Activated effector memory CD4-positive, alpha-beta T cell treated with Interleukin-2 at 50 U/mL for 16 hours (primary cell): Measurements from ENCODE around the gene SLC35E1.
"Not testable (repeated sequence)": the region's sequence is repeated elsewhere in the genome, so short reads cannot be mapped to it uniquely, and the experiment has no call there.

Experiments used
- DNase-seq: peaks from one replicate; pipeline ENCODE4 v3.0.0-alpha.2; 2020

The SLC35E1 gene

DNA sequence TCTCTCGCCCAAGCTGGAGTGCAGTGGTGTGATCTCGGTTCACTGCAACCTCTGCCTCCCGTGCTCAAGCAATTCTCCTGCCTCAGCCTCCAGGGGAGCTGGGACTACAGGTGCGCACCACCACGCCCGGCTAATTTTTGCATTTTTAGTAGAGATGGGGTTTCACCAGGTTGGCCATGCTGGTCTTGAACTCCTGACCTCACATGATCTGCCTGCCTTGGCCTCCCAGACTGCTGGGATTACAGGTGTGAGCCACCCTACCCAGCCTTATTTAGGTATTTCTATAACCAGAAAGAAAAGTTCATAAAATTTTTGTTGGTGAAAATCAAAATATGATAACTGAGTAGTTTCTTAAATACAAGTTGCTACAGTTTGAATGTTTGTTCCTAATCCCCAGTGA lies 28.5 kb downstream of the SLC35E1 start:
- not testable (repeated sequence) for DNase-seq

DNA sequence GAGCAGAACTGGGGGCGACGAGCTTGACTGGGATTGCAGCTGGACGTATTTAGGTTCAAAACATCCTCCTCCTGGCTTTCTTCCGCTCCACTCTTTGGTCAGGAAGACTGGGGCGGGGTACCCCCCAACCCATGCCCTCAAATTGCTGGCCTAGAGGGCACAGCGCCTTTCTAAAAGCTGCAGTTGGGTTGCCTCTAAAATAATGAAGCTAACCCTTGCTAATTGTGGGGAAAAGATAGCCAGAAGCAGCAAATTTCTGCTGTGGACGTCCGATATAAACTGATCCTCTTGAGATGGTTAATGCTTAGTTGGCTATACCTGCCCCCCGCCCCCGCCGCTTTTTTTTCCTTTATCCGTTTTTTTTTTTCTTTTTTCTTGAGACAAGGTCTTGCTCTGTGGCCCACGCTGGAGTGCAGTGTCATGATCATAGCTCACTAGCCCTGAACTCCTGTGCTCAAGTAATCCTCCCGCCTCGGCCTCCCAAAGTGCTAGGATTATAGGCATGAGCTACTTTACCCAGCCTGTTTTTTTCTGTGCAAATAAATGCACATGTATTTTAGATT lies 29.2 kb downstream of the SLC35E1 start:
- DNase-seq, result no peak

DNA sequence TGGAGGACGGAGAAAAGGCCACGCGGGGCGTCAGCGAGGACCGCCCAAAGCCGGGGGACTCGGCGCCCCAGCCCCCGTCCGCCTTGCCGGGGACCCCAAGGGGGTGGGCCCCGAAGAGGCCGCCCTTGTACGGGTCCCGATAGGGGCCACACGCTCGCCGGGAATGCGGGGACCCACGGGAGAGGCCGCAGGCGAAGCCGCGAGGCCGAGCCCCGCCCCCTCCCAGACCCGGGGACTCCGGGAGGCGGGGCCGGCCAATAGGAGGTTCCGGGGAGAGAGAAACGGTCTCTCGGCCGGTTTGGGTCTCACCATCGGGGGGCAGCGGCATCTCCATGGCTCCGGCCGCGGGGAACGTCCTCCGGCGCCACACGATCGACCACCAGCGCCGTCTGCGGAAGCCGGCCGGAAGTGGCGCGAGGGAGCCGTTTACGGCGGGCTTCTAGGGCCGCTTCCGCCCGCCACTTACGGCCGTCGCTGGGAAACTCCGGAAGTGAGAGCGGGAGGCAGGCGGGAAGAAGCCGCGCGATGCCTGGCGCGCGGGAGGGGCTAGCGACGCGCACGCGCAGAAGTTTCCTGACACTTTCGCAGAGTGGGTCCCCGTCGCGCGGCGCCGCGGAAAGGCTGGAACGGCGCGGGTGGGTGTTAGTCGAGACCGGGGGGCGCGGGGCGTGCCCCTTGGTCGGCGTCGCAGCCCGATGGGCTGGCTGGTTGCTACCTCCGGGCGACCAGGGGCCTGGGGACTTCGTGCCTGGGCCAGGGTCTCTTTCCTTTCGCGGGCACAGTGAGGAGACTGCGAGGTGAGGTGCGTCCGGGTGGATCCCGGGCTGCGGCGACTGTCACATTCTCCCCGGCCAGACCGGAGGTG lies 29.9 kb downstream of the SLC35E1 start, which contains the start of gene CHERP:
Gene CHERP, minus strand, starts transcription at position 393 of the 865 bp plus-strand sequence. Its CDS starts 59 bp downstream, at position 334.
- peak; percentile 92 for DNase-seq

DNA sequence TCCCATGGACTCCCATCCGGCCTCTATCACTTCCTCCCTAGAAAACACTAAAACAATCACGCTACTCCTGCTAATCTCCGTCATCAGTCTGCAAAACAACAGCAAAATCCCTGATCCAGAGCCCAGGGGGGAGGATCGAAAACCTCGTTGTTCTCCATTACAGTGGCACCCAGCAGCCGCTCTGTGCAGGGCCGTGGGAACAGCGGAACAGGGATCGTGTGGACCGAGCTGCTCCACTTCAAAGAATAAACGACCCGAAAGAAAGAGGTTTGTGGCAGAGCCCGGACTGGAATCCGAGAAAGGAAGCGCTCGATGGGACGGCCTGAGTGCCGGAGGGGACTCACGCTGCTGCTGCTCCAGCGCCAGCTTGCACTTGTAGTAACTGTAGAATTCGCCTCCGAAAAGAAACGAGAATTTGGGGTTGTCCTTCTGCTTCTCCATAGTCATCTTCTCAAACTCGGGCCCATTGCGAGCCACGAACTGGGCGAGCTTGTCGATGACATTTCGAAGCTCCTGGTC lies 30.6 kb downstream of the SLC35E1 start:
- no peak for DNase-seq

DNA sequence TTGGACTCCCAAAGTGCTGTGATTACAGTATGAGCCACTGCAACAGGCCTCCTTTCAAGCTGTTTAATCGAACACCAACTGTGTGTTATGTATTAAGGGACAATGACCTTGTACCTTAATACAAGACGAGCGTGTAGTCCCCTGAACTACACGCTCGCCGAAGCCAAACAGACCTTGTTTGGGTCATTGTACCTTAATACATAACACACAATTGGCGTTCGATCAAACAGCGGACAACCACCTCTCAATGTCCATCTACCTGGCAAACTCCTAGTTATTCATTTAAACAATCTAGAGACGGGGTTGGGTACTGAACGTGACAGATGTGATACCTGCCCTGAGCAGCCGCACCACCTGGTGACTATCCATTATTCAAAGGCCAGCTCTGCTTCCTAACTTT lies 31.3 kb downstream of the SLC35E1 start:
- no peak for DNase-seq

DNA sequence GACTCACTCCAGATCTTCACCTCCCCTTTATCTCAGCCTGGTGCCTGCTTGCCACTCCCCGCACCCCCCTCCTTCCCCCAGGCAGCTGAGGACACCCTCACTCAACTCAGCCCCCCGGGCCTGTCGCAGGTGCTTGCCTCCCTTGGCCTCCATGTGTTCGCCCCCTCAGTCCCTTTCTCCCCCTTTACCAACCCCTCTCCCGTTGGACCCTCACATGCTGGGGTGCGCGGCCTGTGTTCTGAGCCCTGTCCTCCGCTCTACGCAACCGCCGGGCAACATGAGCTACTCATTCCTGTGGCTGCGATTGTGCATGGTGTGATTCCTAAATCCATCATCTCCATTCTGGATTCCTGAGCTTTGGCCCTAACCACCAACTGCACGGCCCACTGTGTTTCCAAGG lies 35.1 kb downstream of the SLC35E1 start:
- no peak for DNase-seq

DNA sequence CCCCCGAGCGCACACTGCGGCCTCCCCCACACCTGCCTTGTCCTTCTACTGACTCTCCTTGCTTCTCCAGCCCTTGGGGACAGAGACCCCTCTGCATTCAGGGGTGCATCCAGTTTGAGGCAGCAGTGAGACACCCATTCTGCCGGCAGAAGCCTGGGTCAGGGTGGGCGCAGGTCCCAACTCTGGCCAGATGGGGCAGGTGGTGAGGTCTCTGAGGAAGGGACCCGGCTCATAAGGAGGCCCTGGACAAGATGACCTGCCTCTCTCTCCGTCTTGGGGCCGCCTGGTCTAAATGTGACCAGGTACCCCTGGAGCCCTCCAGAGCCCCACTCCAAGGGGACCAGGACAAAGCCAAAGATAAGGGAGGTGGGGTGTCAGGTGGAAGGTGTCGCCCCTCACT lies 36.1 kb downstream of the SLC35E1 start:
- no peak for DNase-seq

DNA sequence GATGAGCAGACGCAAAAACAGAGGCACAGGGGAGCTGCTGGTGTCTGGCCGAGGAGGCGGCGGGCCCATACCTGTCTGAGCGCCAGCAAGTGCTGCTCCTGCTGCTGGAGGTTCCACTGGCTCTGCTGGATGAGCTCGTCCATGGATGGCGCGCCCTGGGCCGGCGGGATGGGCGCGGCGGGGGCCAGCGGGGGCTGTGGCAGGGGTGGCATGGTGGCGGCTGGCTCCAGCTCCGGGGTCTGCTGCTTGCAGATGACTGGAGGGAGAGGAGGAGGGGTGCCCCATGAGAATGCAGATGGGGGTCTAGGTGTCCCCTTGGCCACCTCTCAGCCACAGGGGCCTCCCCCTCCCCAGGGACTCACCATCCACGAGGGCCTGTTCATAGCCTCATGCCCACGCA lies 36.8 kb downstream of the SLC35E1 start:
- DNase-seq, result no peak

DNA sequence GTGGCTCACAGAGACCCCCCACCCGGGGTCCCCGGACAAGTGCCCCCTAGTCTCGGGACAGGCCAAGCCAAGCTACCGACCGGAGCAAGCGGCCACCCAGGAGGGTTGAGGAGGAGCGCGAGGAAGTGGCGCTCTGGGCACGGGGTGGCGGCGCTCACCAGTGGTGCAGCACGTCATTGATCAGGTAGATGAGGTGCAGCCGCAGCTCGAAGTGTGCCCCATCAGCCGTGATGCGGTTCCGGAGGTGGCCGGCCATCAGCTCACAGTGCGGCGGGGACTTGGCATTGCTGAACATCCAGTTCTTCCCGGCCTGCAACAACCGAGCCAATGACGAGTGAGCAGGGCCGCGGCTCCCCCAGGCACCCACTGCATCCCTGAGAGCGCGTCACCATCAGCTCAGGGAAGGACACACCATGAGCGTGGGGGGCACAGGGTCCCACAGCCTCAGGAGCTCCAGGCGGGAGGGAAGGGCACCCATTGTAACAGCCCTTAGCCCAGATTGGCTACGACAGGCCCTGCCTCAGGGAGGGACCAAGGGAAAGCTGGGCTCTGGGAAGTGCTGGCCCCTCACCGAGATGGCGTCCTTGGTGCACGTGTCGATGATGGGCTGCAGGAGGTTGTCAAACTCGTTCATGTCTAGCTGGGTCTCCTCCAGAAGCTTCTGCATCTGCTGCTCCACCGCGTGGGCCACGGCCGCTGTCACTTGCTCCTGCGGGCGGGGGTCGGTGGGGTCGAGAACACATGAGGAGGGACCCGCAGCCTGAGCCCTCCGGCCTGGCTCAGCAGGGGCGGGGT lies 39.6 kb downstream of the SLC35E1 start:
- DNase-seq, result no peak

DNA sequence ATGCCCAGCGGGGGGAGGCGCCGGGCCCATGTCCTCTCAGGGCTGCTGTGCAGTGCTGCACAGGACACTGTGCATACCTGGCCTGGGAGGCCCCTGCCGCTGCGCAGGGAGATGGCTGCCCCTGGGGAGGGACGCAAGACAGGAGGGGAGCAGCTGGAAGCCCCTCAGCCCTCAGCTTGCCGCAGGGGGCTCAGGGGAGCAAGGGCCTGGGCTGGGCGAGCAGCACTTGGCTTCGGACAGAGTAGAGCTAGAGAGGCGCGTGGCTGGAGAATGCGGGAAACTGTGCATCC lies 40.9 kb downstream of the SLC35E1 start:
- no peak for DNase-seq

DNA sequence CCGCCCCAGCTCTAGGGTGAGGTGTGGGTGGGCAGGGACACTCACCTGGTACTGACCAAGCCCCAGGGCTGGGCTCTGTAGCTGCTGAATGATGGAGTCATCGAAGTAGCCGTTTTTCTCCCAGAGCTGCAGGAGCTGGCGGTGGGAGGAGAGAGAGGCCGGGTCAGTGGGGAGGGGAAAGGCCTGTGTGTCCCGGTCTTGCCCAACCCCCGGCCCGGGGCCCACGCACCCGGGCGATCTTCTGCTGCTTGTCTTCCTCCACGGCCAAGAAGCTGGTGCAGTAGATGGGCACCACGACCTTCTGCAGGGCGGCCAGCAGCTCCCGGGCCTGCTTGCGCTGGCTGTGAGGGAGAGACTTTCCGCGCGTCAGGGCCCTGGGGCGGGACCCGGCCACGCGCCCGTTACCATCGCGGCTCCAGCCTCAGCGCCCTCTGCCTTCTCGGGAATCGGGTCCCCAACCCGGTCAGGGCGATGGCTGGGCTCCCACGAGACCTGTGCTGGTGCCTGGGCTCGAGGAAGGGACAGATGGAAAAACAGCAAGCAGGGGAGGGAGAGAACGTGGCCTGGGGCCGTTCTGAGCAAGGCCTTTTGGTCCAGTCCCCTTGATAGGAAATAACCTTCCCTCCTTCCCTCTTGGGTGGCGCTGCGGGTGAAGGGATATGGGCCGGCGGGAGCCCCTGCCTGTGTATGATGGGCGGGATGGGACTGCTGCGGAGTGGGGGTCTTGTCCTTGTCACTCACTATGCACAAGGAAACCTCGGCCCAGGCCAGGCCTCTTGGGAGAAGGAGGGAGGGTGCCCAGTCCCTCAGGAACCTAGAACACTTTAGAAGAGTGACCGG lies 41.5 kb downstream of the SLC35E1 start:
- no peak for DNase-seq

DNA sequence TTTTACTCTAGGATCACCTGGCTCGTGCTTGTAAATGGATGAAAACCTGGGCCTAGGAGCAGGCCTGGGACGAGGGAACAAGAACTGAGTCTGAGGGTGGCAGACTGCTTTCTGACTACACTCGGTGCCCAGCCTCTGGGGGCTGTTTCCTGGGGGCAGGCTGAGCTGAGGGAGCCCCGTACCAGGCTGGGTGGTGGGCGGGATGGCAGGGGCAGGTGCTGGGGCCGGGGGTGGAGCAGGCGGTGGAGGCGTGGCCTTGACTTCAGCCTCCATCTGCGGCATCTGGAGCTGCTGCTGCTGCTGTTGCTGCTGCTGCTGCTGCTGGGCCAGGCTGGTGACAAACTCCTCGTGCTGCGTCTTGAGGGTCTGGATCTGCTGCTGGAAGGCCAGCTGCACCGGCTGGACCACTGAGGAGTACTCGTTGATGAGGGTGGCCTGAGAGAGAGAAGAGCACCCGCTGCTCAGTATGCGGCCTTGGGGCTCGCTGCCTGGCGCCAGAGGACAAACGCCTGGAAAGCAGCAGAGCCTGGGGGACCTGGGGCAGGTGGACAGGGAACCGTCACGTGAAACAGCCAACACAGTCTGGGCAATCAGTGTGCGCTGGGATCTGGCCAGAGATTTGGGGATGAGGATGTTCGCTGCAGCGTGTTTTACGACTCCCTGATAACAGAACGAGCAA lies 42.6 kb downstream of the SLC35E1 start:
- DNase-seq, result no peak

DNA sequence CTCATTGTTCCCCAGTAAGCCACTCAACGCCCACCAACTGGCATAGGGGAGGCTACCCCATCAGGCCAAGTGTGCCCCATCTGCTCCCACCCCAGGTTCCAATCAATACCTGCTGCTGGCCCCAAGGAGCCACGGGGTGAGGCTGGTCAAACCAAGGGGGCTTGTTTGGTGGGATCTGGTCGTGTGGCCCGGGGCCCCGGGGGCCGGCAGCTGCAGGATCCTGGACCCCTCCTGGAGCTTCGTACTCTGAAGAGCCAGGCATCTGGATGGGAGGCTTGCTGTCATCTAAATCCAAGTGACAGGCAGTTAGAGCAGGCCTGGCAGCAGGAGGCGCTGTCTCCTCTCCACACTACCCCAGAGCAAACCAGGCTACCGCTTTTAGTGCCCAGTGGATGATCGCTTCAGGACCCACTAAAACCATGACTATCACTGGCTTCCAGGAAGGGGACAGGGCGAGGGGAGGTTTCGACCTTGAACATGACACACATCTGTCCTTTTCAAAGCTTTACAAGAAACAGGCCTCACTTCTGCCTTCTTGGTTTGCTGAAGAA lies 44.2 kb downstream of the SLC35E1 start:
- DNase-seq, result peak; percentile 16

DNA sequence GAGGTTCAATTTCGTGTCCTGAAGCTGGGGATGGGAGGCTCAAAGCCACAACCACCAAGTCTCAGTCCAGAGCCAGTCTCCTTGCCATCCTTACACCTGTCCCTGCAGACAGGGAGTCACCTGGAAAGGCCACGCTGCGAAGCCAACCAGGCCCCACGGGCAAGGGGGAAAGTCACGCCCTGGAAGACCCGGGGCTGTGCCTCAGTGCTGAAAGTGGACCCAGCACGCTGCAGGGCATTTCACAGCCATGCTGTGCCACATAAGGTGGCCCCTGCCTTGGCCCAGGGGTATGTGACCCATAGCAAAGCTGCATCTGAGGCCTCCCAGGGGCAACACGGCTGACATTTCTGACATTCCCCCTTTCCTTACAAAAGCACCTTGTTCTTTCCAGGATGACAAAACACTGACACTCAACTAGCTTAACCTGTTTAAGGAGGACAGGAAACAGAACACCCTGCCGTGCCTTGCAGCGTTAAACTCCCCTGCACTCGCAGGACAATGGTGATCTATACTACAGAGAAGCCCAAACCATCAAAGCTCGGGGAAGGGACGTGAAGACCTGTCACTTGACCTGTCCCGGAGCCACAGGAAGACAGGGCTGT lies 44.8 kb downstream of the SLC35E1 start:
- DNase-seq, result no peak

DNA sequence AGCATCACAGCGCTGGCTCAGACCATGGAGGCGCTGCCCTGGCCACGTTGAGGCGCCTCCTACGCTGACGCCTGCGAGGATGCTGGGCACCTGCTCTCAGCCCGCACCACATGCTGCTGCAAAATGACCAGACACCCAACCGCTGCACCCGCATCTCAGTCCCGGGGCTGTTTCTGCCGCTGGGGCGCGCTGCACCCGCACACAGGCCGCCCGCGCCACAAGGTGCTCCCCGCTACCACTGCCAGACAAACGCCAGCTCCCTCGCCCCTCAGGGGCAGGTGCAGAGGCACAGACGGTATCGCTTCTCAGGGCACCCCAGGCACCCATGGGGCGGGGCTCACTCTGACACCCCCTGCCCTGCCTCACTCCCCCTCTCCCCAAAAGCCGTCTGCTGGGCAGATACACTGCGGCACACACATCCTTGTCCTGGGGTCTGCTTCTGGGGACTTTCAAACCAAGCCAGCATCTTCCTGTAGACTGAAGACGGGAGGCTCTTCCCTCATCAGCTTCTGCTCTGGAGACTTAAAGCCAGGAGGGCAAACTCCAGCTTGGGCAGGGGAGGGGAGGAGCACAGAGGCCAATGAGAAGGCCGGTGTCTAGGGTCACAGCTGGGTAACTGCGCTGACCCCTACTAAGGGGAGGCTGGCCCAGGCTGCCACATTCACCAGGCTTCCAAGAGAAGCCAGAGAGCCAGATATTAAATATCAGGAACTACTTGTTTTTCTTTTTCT lies 46.3 kb downstream of the SLC35E1 start:
- DNase-seq, result no peak

DNA sequence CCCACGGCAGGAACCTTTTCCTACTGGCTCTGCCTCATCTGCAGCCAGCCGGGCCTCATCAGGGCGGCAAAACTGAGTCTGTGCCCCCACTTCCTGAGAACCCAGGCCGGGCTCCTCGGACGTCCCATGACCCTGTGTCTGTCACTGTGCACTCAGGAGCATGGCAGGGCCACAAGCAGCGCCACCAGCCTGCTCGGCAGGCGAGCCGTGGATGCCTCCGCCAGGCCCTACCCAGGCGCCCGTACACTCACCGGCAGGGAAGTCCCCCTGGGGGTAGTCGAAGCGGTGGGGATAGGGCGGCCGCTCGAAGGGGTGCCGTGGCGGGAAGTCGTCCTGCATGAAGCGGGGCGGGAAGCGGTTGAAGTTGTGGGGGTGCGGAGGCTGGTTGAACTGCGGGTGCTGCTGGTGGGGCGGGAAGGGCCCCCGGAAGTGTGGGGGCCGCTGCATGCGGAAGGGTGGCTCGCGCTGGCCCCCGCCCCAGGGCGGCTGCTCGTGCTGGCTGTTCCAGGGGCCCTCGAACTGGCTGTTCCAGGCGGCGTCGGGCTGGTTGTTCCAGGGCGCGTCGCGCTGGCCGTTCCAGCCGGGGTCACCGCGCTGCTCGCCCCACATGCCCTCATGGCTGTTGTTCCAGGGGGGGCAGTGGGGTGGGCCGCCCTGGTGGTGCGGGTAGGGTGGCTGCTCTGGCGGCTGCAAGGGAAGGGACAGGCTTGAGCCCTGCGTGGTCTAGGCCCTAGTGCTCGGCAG lies 47.1 kb downstream of the SLC35E1 start:
- DNase-seq, result no peak

DNA sequence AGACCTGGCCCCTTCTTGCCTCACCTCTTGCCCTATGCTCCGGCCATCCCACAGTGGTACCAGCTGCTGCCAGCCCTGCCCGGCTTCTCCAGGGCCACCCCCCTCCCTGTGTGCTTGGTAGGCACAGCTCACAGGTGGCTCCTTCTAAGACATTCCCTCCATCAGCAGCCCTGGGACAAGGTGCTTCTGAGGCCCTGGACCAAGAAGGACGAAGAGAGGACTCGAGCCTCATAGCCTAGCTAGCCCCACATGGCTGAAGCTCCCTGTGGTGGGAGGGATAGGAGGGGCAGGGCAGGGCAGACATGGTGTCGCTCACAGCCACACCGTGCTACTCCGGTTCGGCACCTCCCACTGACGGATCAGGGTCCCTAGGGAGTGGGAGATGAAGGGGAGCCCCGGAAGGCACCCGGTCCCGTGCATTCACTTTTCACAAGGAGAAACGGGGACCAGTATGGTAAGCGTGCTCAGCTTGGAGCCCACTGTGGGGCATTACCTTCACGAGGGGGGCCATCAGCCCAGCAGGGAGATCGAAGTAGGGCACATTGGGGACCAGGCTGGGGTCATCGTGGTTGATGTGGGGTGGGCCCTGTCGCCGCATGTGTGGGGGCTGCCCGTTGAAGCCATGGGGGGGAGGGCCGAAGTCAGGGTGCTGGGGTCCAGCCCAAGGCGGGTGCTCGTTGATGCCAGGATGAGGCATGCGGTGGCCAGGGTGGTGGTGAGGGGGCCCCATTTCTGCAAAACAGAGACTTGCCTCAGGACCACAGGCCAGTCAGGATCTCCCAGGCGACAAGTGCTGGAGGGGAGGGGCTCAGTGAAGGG lies 49.4 kb downstream of the SLC35E1 start:
- no peak for DNase-seq

DNA sequence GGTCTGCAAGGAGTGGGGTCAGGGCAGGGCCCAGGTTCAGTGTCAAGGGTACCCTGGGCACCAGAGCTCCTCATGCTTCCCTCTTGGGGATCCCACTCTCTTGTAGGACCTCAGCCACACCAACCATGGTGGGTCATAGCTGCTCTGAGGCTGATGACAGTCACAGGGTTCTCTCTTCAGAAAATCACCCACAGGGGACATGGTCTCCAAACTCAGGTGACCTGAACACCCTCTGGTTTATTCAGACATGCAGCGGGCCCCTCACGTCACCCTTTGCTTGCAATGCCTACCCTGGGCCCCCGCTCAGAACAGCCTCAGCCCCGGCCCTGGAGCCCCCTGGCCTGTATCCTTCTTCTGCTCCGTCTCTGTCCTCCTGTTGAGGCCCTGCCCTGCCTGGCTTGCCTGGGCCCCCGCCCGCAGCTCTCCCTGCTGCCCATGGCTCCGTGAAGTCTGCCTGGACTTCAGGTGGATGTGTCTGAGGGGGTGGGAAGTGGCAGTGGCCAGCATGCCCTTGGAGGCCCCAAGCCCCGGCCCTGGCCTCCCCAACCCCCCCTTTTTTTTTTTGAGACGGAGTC lies 50.4 kb downstream of the SLC35E1 start:
- no peak for DNase-seq
